NCI-H526 (cell line): ENCODE results near the gene NRTN.
"Not testable (repeated sequence)": the region's sequence is repeated elsewhere in the genome, so short reads cannot be mapped to it uniquely, and the experiment has no call there.

ENCODE experiments used
- DNase-seq, 2 experiments: peaks; one replicate each; lab custom pipeline; 2025; lab: John Stamatoyannopoulos, UW

The NRTN gene

GRCh38 chr19:5804516-5805461, at the start of gene NRTN:
NRTN (plus strand) TSS chr19:5805067; CDS start chr19:5824166, 19,099 bp downstream.
- DNase-seq: peak in 1 of 2 experiments; percentile 44

GRCh38 chr19:5762608-5763217, 42.2 kb upstream of the NRTN start:
- no peak for DNase-seq

- no peak for DNase-seq
Observed at GRCh38 chr19:5765220-5765619, 39.6 kb upstream of the NRTN start.

- no peak for DNase-seq
Observed at GRCh38 chr19:5767949-5768348, 36.9 kb upstream of the NRTN start.

GRCh38 chr19:5772416-5772815, 32.5 kb upstream of the NRTN start:
- DNase-seq: no peak

GRCh38 chr19:5773276-5773675, 31.6 kb upstream of the NRTN start:
- no peak for DNase-seq

- DNase-seq: no peak
Observed at GRCh38 chr19:5774921-5775320, 29.9 kb upstream of the NRTN start.

- no peak for DNase-seq
Observed at GRCh38 chr19:5775668-5776309, 29.1 kb upstream of the NRTN start.

- DNase-seq: no peak
Observed at GRCh38 chr19:5778402-5778801, 26.5 kb upstream of the NRTN start.

GRCh38 chr19:5780916-5781315, 24.0 kb upstream of the NRTN start:
- not testable (repeated sequence) for DNase-seq

GRCh38 chr19:5782322-5782721, 22.5 kb upstream of the NRTN start:
- no peak for DNase-seq

GRCh38 chr19:5782945-5783919, 21.6 kb upstream of the NRTN start:
- DNase-seq: no peak

GRCh38 chr19:5784581-5785147, 20.2 kb upstream of the NRTN start, which contains the start of gene PRR22:
PRR22 (minus strand) TSS chr19:5784746; CDS start chr19:5784660, 86 bp downstream.
- DNase-seq: no peak

- DNase-seq: no peak
Observed at GRCh38 chr19:5785423-5785822, 19.4 kb upstream of the NRTN start.

GRCh38 chr19:5786593-5787408, 18.1 kb upstream of the NRTN start:
- no peak for DNase-seq

GRCh38 chr19:5787409-5788182, 17.3 kb upstream of the NRTN start:
- no peak for DNase-seq

- DNase-seq: no peak
Observed at GRCh38 chr19:5788422-5788821, 16.4 kb upstream of the NRTN start.

GRCh38 chr19:5789351-5789761, 15.5 kb upstream of the NRTN start:
- no peak for DNase-seq

GRCh38 chr19:5789886-5790558, 14.8 kb upstream of the NRTN start:
- DNase-seq: no peak
